Endothelial cell (in vitro differentiated cells): Measurements from ENCODE around the gene MARCHF10. TPM values are rescaled to one million over a fixed set of nuclear protein-coding genes. Genes with fewer than 3 reads are reported as not detected.
A peak's percentile ranks its signal among the peaks of the same experiment; 100 is the strongest.

Experiments
- DNase-seq: peaks from one replicate; pipeline ENCODE4 v3.0.0; 2021; ENCODE audit warnings: low spot score
- H3K27ac Mint-ChIP-seq: one replicate; pipeline ENCODE4 v1.8.0; 2021; ENCODE audit warnings: mixed read lengths, inconsistent platforms; ENCODE audit not compliant: unreplicated experiment
- H3K27me3 Mint-ChIP-seq: one replicate; pipeline ENCODE4 v1.8.0; 2021; ENCODE audit warnings: mild to moderate bottlenecking, moderate library complexity, mixed read lengths, inconsistent platforms; ENCODE audit not compliant: unreplicated experiment
- H3K36me3 Mint-ChIP-seq: one replicate; pipeline ENCODE4 v1.8.0; 2021; ENCODE audit warnings: mild to moderate bottlenecking, low read depth, mixed read lengths, inconsistent platforms; ENCODE audit not compliant: unreplicated experiment
- H3K4me1 Mint-ChIP-seq: one replicate; pipeline ENCODE4 v1.8.0; 2021; ENCODE audit warnings: mild to moderate bottlenecking, mixed read lengths, inconsistent platforms; ENCODE audit not compliant: unreplicated experiment
- H3K4me3 Mint-ChIP-seq: one replicate; pipeline ENCODE4 v1.8.0; 2021; ENCODE audit warnings: mild to moderate bottlenecking, mixed read lengths, inconsistent platforms; ENCODE audit not compliant: unreplicated experiment
- H3K9me3 Mint-ChIP-seq: one replicate; pipeline ENCODE4 v1.8.0; 2021; ENCODE audit warnings: mixed read lengths, inconsistent platforms; ENCODE audit not compliant: unreplicated experiment
- total RNA-seq: library from RNA; stranded (reverse); fragmentation: NEBNext Ultra II Directional; extraction: Animal tissue kit (Norgen Biotek cat#: 25700); gene quantifications from one replicate; pipeline ENCODE4 v1.2.1, GENCODE V29; 2021; ENCODE audit not compliant: unreplicated experiment
- TF ChIP-seq, protein P1 (sequence below): fragments of 200-600 bp; sonication (generic); IDR thresholded peaks from one replicate; pipeline ENCODE4 v1.5.0; 2021; ENCODE audit warnings: antibody characterized with exemption; ENCODE audit not compliant: unreplicated experiment

The MARCHF10 gene
- total RNA-seq, 1 donor from 2014 or later: not detected

- H3K27ac Mint-ChIP-seq: no peak overlapping the region
- H3K4me3 Mint-ChIP-seq: no peak overlapping the region
- peaks cover 8% of the 10 kb centered on the region for H3K4me1 Mint-ChIP-seq
- DNase-seq: no peak
- H3K27me3 Mint-ChIP-seq: peaks cover 4% of the 10 kb centered on the region
- TF ChIP-seq, protein P1, sequence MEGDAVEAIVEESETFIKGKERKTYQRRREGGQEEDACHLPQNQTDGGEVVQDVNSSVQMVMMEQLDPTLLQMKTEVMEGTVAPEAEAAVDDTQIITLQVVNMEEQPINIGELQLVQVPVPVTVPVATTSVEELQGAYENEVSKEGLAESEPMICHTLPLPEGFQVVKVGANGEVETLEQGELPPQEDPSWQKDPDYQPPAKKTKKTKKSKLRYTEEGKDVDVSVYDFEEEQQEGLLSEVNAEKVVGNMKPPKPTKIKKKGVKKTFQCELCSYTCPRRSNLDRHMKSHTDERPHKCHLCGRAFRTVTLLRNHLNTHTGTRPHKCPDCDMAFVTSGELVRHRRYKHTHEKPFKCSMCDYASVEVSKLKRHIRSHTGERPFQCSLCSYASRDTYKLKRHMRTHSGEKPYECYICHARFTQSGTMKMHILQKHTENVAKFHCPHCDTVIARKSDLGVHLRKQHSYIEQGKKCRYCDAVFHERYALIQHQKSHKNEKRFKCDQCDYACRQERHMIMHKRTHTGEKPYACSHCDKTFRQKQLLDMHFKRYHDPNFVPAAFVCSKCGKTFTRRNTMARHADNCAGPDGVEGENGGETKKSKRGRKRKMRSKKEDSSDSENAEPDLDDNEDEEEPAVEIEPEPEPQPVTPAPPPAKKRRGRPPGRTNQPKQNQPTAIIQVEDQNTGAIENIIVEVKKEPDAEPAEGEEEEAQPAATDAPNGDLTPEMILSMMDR: no peak
- no peaks in the 10 kb centered on the region for H3K36me3 Mint-ChIP-seq
- H3K9me3 Mint-ChIP-seq: no peaks in the 10 kb centered on the region
Observed at GRCh38 chr17:62753562-62753961, 54.6 kb downstream of the MARCHF10 start.

DNA sequence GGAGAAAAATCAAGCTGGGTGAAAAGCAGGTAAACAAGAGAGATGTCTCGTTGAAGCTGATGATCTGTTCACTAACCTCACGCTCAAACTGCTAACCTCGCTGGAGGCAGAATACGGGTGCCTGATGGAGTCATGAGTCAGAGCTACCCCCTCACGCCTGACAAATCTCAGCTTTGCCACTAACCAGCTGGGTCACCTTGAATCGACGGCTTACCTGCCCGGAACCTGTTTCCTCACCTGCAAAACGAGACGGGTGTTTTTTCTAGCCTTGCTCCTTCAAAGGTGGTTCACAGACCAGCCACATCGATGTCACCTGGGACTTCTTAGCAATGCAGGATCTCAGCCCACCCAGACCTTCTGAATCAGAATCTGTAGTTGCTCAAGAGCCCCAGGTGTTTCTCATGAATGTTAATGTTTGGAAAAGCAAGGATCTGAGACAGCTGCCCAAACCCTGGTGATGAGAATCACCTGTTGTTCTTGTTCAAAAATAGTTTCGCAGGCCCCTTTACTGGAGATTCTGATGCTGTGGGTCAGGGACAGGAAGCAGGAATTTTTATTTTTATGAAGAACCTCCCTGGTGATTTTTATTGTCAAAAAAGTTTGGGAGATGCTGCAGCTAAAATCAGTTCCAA, 56.9 kb downstream of the MARCHF10 start:
- no peak for DNase-seq
- peak overlapping the region; percentile 9 for H3K27ac Mint-ChIP-seq

DNA sequence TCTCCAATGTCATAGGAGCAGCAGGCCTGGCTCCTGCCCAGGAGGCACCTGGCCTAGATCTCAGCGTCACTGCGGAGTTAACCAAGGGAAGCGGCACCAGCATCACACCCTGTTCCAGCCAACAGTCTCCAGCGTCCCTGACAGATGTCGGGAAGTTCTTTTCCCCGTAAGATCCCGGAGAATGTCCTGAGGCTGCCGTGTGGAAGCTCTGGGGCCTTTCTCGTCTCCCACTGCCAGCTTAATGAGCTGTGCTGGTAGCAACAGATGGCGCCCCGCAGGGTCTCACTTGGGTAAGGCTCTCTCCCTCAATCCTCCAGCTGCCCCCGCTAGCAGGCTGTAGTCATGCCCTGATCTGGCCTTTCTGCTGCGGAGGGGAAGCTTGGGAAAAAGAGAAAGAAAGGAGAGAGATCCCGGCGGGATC, 57.5 kb downstream of the MARCHF10 start:
- peak overlapping the region; percentile 9 for H3K27ac Mint-ChIP-seq
- no peaks in the 10 kb centered on the region for H3K9me3 Mint-ChIP-seq
- DNase-seq: no peak
- H3K4me3 Mint-ChIP-seq: no peak overlapping the region
- no peaks in the 10 kb centered on the region for H3K36me3 Mint-ChIP-seq
- H3K4me1 Mint-ChIP-seq: peaks cover 8% of the 10 kb centered on the region
- H3K27me3 Mint-ChIP-seq: peaks cover 4% of the 10 kb centered on the region
- TF ChIP-seq, protein P1: no peak

More for the DNA sequence above, 56.9 kb downstream of the MARCHF10 start:
- Mint-ChIP-seq H3K27me3 (peaks cover 4% of the 10 kb centered on the region), H3K4me1 (peaks cover 8% of the 10 kb centered on the region), H3K9me3 (no peaks in the 10 kb centered on the region), H3K4me3 (no peak overlapping the region), H3K36me3 (no peaks in the 10 kb centered on the region)
- TF ChIP-seq, protein P1: no peak

GRCh38 chr17:62749926-62750325, 58.2 kb downstream of the MARCHF10 start:
- Mint-ChIP-seq H3K36me3 (no peaks in the 10 kb centered on the region), H3K4me3 (no peak overlapping the region), H3K27me3 (peaks cover 4% of the 10 kb centered on the region), H3K4me1 (peaks cover 8% of the 10 kb centered on the region), H3K9me3 (no peaks in the 10 kb centered on the region), H3K27ac (no peak overlapping the region)
- no peak for DNase-seq
- TF ChIP-seq, protein P1: no peak

DNA sequence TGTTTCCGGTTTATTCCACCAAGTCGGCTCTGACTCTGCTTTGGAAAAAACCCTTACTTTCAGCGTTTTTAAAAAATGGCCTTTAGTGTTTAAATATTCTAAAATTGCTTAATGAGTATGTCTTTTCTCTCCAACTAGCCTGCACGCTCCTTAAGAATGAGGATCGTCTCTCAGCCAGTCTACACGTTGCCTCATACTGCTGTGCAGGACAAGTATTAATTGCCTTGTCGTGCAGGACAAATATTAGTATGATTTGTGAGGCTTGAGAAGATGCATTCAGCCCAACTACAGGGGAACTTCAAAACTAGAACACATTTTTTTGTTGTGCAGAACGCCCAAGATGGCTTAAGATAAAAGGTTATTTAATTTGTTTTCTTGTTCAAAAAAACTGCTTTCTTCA, 61.2 kb downstream of the MARCHF10 start:
- Mint-ChIP-seq H3K9me3 (no peaks in the 10 kb centered on the region), H3K27ac (no peak overlapping the region), H3K4me3 (no peak overlapping the region), H3K36me3 (no peaks in the 10 kb centered on the region), H3K4me1 (peaks cover 8% of the 10 kb centered on the region), H3K27me3 (peaks cover 4% of the 10 kb centered on the region)
- TF ChIP-seq, protein P1: no peak
- no peak for DNase-seq
